ENCODE measurements around the gene MANEA.
A peak's percentile ranks its signal among the peaks of the same experiment; 100 is the strongest.
"Not testable (repeated sequence)": the region's sequence is repeated elsewhere in the genome, so short reads cannot be mapped to it uniquely, and the experiment has no call there.

Gene MANEA, protein sequence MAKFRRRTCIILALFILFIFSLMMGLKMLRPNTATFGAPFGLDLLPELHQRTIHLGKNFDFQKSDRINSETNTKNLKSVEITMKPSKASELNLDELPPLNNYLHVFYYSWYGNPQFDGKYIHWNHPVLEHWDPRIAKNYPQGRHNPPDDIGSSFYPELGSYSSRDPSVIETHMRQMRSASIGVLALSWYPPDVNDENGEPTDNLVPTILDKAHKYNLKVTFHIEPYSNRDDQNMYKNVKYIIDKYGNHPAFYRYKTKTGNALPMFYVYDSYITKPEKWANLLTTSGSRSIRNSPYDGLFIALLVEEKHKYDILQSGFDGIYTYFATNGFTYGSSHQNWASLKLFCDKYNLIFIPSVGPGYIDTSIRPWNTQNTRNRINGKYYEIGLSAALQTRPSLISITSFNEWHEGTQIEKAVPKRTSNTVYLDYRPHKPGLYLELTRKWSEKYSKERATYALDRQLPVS

GRCh38 chr6:95577304-95578105 is at the start of gene MANEA:
Gene MANEA (plus strand): TSS chr6:95577535. CDS start chr6:95586440, 8,905 bp downstream.
- peak; percentile 58 for DNase-seq

- DNase-seq, result no peak
Measured at GRCh38 chr6:95529762-95530161, 47.6 kb upstream of the MANEA start.

DNA sequence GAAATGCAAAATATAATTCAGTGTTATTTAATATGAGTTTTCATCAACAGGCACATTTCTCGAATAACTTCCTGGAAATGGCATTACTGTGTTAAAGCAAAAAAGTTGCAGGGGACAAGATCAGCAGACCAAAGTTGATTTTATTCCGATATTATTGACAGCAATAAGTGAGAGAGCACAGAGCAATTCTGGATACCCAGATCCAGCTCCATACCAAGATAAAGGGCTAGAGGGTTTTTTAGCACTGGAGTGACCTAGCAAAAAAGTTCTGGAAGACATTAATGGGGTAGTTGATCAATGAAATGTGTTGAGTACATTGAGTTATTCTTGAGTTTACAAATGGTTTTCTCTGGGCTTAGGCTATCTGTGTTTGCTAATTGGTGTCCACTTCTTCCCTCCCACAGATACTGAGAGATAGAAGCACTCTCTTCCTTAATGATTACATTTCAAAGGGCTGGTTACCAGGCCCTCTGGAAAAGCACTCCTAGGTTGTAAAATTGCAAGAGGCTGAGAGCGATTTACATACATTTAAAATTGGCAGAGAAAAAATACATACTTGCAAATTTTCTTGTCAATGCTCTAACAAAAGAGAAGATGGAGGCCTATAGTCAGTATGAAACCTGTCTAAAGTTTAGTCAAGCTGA is 47.0 kb upstream of the MANEA start:
- no peak for DNase-seq

DNA sequence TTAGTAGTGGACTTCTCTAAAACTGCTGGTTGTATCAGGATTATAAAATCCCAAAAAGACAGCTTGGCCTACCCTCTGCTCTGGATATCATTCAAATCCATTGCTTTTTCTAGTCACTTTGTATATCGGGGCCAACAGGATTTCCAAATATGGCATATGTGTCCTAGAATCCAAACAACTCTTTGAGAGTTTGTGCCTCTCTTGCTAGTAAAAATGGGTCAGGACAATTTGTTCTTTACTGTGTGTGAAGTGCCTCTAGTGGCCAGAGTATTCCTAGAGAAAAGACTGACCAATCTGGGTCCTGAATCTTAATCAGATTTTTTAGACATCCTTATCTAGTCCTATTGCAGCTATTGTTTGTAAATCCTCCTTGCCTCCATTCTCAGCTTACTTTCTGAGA is 33.5 kb upstream of the MANEA start:
- no peak for DNase-seq

DNA sequence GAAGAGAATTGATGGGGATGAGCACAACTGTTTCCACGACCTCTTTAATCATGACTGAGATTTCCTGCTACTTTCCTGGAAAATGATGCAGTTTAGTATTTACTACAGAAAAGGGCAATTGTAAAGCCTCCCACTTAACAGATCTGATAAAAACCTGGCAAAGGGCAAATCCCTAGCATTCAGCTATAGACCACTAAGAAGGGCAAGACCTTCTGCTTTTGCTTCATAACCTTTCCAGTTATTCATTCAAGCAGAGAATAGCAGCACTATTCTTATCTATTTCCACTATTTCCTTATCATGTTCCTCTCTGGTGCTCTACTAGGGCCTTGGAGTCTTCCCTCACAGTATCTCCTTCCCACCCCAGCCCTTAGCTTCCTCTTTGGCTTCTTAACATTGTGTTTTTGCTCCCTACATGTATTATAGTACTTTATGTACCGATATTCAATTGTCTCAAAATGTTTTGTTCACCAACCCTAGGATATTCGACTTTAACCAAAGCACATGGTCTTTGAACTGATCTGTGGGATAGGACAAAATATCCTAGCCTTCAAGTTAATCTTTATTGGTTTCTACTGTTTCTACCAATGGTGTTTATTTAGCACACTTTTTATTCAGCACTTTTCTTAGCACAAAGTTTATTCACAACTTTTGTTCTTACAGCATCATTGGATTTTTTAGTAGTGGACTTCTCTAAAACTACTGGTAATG is 32.7 kb upstream of the MANEA start:
- DNase-seq, result no peak

DNA sequence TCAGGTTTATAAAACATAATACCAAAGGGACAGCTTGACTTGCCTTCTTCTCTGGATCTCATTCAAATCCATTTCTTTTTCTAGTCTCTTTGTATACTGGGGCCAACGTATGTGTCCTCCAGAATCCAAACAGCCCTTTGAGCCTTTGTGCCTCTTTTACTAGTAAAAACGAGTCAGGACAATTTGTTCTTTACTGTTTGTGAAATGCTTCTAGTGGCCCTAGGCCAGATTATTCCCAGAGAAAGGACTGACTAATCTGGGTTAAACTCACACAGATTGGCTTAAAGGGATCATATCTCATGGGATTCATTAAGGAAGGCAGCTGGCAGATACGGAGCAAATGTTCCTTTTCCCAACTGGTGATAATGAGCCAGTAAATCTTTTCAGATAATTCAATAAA is 32.1 kb upstream of the MANEA start:
- no peak for DNase-seq

- no peak for DNase-seq
Measured at GRCh38 chr6:95545686-95546085, 31.6 kb upstream of the MANEA start.

- no peak for DNase-seq
Measured at GRCh38 chr6:95546148-95546547, 31.2 kb upstream of the MANEA start.

- no peak for DNase-seq
Measured at GRCh38 chr6:95547043-95547442, 30.3 kb upstream of the MANEA start.

GRCh38 chr6:95548188-95548786 is 29.0 kb upstream of the MANEA start:
- no peak for DNase-seq

GRCh38 chr6:95551678-95552324 is 25.5 kb upstream of the MANEA start:
- no peak for DNase-seq

DNA sequence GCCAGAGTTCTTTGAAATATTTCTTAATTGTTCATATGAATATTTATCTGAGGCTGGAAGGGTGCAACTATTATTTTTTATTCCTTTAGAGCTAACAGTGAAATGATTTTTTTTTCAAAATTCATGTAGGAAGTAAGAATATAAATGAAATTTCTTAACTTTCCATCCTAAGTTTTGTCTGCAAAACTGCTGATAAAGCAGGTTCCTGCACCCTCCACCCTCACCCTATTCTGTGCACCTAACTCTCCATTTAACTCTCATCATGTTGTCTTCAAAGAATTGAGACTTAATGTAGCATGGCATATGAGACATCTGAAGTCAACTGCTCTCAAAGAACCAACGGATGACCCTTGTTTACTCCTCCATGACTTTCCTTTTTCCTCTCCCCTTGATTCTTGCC is 23.5 kb upstream of the MANEA start:
- DNase-seq, result no peak

GRCh38 chr6:95560956-95561355 is 16.4 kb upstream of the MANEA start:
- DNase-seq, result not testable (repeated sequence)

DNA sequence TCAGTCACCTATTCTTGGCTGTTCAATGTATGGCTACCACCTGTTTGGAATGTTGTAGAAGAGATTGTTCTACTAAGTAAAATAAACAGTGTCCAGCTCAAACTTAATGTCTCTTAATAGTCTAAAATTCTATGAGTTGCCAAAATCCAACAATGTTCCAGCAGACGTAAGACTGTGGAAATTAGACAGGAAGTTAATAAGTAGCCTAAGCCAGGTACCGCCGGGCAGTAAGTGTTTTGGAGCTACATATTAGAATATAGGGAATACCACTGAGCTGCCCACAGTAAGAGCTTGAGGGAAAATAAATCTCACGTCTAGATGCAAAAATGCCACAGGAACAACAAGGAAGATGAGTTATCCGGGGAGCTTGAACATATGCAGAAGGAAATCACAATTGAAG is 7.8 kb upstream of the MANEA start:
- DNase-seq, result no peak

DNA sequence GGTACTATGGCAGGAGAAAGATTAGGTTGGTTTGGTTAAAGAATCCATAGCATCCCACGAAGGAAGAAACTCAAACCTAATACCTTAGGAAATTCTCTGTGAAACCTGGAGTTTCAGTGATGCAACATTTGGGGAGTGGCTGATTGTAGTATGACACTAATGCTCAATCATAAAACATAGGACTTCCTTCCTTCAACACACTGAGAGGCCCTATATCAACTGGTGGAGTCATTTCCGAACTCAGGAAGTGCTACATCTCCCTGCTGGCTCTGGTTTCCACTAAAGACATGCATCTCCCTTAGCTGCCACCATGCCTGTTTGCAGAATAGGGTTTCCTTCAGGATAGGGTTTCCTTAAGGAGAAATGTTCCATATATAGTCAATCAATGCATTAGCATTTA is 5.2 kb upstream of the MANEA start:
- no peak for DNase-seq

DNA sequence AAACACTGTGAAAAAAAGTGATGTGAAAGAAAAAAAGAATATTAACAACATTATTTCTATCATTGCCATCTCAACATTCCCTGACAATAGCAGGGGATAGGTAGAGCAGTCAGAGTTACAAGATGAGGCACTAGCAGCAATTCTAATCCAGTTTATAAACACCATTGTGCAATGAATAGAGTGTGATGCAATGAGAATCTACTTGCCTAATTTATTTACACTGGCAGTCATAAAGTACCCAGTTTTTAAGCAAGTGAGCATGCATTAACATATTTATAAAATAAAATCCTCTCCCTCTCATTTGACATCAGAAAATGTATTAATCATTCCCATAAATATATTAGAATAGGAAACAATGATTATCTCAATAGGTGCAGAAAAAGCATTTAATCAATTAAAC is 2.5 kb upstream of the MANEA start:
- no peak for DNase-seq

DNA sequence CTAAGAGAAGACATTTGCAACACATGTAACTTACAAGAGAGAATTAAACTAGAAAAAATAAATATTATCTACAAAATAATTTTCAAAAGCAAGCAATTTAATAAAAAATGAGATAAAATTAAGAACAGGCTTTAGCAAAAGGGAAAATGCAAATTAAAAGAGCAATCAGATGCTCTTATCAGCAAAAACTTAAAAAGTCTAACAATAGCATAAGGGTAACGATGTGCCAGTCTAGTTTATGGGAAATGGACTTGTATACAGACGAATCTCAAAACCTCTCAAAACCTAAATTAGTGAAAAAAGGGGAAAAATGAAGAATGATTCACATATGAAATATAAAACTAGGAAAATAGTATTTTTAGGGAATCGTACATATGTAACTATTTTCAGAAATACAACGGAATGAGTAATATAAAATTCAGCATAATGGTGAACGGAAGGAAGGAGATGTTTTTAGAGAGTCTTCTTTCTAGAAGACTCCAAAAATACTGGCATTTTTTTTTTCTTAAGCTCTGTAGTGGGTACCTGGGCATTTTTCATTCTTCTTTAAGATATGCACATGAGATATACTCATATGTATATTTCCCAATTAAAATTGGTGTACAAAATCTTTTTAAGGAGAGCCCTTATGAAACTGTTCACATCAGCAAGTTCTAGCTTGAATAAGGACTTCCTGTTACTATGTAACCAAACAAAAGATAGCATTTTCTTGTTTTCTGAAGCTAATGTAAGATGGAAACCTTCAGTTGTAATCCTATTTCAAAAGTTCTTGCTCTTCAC is 927 bp upstream of the MANEA start:
- DNase-seq, result no peak

DNA sequence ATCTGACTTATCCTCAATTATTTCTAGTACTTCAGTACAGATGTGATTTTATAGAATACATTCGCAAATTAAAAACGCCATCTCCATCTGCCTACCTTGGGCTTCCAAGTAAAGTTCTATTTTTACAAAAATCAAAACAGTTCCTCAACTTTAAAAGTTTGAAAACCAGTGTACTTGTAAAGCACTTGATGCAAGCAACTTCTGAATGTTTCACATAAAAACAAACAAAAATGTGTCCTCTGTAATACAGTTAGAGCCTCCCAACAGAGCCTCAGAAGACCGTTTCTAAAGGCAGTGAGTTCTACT is 384 bp upstream of the MANEA start:
- DNase-seq, result no peak

- no peak for DNase-seq
Measured at GRCh38 chr6:95578106-95578410, 723 bp downstream of the MANEA start.

GRCh38 chr6:95581073-95581472 is 3.7 kb downstream of the MANEA start:
- no peak for DNase-seq

- DNase-seq, result not testable (repeated sequence)
Measured at GRCh38 chr6:95584226-95584625, 6.9 kb downstream of the MANEA start.

GRCh38 chr6:95587989-95588388 is 10.7 kb downstream of the MANEA start:
- DNase-seq, result no peak

Measured in 8988T (cell line).